ENCODE results near the gene TEDC1. TPM values are rescaled to one million over a fixed set of nuclear protein-coding genes. Genes with fewer than 3 reads are reported as not detected.
A peak's percentile ranks its signal among the peaks of the same experiment; 100 is the strongest.

TEDC1 gene
- polyA plus RNA-seq, 4 donors = 5.7 to 11.4 (median 7.1) TPM

- no peak for DNase-seq (ENCODE audit: low read depth in 4 of 4, low spot score in 3 of 4)
Measured at GRCh38 chr14:105483300-105484068, 7.6 kb upstream of the TEDC1 start.

GRCh38 chr14:105484069-105484996 is 6.7 kb upstream of the TEDC1 start:
- no peak for DNase-seq (ENCODE audit: low read depth in 4 of 4, low spot score in 3 of 4)

DNA sequence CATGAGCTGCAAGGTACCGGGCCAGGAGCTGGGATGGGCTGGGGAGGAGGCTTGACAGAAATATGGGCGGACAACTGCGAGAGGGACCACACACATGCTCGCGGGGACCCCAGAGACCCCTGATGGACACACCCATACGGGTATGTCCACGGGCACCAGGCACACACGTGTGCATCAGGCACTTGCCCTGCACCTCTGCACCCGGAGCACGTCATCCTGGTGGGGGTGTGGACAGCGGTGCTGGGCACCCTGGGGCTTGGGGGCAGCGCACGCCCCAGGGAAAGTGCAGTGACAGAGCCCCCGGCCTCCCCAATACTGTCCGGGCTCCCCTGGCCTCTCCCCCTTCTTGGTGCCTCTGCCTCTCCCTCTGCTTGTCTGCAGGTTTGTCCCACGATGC is 6.1 kb upstream of the TEDC1 start:
- no peak for DNase-seq (ENCODE audit: low read depth in 4 of 4, low spot score in 3 of 4)

- DNase-seq (ENCODE audit: low read depth in 4 of 4, low spot score in 3 of 4) = no peak
Measured at GRCh38 chr14:105485739-105486162, 5.3 kb upstream of the TEDC1 start.

- no peak for DNase-seq (ENCODE audit: low read depth in 4 of 4, low spot score in 3 of 4)
Measured at GRCh38 chr14:105486163-105486973, 4.7 kb upstream of the TEDC1 start, which contains the start of gene CRIP1. Gene CRIP1 (plus strand): TSS chr14:105486886. CDS start chr14:105487260, 374 bp downstream.

DNA sequence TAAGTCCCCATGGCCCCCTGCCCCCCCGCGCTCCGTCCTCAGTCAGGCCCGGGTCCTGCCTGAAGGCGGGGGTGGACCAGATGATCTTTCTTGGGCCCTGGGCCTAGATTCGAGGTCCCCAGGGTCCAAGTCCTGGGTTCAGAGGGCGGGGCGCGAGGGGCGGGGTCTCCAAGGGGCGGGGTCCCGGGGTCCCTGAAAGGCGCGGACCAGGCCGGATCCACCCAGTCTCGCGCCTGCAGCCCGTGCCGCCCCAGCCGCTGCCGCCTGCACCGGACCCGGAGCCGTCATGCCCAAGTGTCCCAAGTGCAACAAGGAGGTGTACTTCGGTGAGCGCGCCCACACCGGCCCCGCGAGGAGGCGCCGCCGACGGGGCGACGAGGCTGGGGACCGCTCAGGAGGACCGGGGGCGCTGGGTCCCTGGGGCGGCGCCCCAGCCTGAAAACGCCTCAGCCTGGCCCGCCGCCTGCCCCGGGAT is 4.0 kb upstream of the TEDC1 start:
- no peak for DNase-seq (ENCODE audit: low read depth in 4 of 4, low spot score in 3 of 4)

DNA sequence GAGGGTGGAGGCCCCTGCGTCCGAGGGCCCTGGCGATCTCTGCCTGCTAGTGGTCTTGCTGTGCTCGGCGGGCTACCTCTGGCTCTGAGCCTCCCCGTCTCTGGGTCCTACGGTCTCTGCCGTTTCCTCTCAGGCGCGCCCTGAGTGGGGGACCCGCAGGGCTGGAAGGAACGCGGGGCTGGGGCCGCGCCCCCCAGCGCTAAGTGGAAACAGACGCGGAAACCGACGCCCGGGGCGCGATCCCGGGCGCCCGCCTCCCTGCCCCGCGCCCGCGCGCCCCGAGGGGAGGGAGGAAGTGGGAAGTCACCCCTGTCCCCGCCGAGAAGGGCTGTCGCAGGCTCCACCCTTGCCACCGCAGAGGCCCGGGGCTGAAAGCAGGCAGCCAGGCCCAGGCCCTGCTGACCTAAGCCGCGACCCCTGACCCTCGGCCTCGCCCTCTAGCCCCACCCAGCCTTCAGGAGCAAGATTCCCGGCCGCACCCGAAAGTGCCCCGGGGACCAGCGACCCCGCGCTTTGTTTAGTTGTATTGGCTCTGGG is 3.5 kb upstream of the TEDC1 start:
- DNase-seq (ENCODE audit: low read depth in 4 of 4, low spot score in 3 of 4) = no peak

- DNase-seq (ENCODE audit: low read depth in 4 of 4, low spot score in 3 of 4) = no peak
Measured at GRCh38 chr14:105487986-105488777, 2.9 kb upstream of the TEDC1 start.

DNA sequence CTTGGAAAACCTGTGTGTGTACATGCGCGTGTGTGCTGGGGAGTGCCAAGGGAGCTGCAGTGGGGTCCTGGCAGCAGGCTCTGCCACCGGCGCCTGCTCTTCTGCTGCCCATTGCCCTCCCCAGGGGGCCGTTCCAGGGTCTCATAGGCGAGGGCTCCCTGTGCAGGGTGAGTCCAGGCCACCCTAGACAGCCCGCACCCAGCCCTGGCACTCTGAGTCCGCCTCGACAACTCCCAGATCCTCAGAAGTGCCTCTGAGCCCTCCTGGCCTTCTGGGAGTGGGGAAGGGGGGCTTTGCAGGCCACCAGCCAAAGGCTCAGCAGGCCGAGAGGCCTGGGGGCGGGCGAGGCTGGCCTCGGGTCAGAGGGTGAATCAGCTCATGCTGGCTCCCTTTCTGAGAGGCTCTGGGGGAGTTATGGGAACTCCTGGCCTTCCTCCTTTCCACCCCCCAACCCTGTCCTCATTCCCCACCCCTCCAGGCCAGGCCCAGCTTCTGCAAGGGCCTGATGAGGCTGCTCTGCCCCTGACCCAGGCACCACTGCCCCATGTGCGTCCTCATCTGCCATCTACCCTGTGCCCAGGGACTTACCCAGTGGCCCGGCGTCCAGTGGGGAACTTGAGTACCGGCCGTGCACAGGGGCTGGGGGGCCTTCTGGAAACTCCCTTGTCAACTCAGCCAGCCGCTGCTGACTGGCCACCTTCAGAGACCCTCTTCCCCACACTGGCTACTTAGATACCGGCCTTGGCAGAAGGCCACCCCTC is 2.1 kb upstream of the TEDC1 start:
- DNase-seq (ENCODE audit: low read depth in 4 of 4, low spot score in 3 of 4) = no peak

DNA sequence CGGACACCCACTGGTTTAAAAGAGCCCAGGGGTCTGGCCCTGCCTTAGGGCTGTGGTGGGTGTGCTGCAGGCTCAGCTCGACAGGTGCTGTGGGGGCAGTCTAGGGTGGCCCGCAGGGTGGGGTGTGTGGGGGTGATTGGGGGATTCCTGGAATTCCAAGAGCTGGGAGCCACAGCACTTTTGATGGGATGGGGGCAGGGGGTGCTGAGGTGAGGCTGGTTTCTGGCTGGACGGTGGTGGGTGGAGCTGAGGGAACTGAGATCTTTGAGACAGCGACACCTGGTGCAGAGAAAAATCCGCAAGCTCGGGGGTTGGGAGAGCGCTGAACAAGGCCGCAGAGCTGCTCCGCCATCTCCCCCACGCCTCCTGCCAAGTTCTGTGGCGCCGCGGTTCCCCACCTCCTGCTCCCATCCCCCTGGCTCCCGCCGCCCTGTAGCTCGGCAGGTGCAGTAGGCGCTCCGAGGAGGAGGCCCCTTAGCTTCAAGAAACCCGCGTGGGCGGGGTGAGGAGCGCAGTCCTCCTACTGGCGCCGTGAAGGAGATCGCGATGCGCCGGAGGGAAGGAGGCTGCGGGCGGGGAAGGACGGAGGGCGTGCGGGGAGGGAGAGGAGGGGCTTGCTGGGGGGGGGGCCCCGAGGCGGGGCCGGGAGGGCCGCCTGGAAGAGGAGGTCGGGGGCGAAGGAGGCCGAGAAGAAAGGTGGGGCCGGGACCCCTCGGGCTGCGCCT is 1.3 kb upstream of the TEDC1 start:
- peak in 3 of 4 donors; percentile 81 to 90 (median 84) for DNase-seq (ENCODE audit: low read depth in 4 of 4, low spot score in 3 of 4)

DNA sequence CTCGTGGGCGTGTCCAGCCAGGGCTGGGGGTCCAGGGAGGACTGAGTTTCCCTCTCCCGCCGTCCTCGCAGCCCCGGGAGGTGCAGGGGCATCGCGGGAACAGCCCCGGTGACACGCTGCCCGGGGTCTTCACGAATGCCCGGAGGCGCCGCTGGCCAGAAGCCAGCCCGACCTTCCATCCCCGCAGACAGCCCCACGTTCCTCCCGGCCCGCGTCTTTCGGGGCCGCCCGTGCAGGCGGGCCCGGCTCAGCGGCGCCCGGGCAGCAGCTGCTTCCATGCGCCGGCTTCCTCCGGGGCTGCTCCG is 827 bp upstream of the TEDC1 start:
- no peak for DNase-seq (ENCODE audit: low read depth in 4 of 4, low spot score in 3 of 4)

- no peak for DNase-seq (ENCODE audit: low read depth in 4 of 4, low spot score in 3 of 4)
Measured at GRCh38 chr14:105491366-105491973, 424 bp downstream of the TEDC1 start.

DNA sequence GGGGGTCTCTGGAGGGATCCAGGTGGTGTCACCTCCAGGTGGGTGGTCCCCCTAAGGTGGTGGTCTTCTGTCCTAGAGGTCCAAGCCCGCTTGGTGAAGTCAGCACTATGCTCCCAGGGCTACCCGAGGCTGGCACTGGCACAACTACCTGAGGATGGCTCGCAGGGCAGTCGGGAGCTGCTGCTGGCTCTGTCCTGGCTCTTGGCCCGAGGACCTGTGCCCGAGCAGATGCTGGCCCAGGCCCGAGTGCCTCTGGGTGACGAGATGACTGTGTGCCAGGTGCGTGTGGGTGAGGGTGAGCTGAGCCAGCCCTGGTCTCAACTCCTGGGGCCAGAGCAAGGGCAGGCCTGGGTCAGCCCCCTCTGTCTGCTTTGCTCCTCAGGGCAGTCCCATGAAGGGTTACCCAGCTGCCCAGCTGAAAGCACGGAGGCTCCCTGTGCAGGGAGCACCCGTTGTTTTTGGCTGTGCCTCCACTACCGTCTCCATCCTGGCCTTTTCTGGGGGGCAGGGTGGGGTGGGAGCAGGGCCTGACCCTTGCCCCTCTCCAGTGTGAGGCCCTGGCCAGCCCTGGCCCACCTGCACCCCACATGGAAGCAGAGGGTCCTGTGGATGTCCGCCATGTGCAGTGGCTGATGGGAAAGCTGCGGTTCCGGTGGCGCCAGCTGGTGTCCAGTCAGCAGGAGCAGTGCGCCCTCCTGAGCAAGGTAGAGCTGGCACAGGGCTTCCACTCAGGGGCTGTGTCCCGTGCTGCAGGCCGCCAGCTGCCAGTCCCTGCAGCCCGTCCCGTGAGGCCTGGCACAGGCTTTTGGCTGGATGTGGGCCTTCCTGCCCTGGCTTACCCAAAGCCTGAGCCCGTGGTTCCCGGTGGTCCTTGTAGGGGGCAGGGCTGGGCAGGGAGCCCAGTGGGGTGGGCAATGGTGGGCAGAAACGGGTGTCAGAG is 1.3 kb downstream of the TEDC1 start:
- no peak for DNase-seq (ENCODE audit: low read depth in 4 of 4, low spot score in 3 of 4)

DNA sequence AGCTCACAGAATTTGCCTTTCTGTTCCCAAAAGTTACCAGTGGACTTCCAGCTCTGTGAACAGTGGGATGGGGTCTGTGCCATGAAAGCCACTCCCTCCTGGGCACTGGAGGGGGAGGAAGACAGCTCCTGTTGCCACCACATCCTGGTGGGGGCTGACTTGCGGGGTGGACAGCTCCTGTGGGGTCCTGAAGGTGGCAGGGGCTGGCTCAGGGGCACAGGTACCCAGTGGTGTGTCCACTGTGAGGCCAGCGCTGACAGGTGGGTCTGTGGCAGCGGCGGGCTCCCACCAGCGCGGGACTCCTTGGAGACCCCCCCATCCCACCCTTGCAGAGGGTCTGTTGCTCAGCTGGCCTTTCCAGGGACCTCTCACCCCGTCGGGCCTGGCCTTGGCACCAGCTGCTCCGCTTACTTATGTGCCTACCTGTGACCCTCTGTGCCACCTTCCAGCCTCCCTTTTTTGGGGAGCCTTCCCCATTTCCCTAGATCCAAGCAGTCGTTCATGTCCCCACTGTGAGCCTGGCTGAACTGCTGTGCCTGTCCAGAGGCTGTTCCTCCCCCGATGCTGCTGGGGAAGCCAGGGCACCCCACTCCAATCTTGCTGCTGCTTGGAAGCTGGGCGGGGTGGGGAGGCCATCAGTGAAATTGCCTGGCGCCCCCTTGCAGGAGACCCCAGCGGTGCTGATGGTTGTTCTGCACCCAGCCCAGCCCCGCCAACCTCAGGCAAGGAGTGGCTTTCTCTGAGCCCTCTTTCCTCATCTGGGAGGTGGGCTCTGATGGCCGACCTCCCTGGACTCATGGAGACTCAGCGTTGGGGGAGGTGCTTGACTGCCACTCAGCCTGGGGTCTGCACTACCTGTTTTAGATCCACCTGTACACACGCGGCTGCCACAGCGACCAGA is 2.2 kb downstream of the TEDC1 start:
- DNase-seq (ENCODE audit: low read depth in 4 of 4, low spot score in 3 of 4) = no peak

GRCh38 chr14:105493921-105494605 is 3.0 kb downstream of the TEDC1 start:
- DNase-seq (ENCODE audit: low read depth in 4 of 4, low spot score in 3 of 4) = no peak

Measured in right renal pelvis (tissue), 4 donors.